ENCODE data around the gene C19orf85.
"Not testable (repeated sequence)": the region's sequence is repeated elsewhere in the genome, so short reads cannot be mapped to it uniquely, and the experiment has no call there.

C19orf85 gene

DNA sequence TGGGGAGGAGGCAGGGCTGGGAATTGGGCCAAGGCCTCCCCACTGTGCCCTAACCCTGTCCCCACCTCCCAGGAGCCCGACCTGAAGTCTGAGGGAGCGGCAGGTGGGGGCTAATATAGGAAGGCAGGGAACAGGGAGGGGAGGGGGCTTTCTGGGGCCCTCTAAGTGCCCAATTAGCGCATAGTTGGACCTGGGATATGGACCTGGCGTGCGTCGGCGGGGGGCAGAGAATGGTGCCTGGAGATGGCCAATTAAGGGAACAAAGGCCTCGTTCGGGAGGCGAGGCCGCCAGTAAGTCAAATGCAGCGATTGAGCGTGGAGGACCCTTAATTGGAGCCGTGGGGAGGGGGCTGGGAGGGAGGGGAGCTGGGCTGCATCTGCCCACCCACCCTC is at the start of gene C19orf85:
Gene C19orf85 (minus strand): TSS at position 90 of the 393 bp plus-strand sequence. CDS start 197 bp downstream, outside the sequence.
- no peak for DNase-seq

GRCh38 chr19:55508120-55508519 is 43.6 kb upstream of the C19orf85 start:
- DNase-seq: no peak

DNA sequence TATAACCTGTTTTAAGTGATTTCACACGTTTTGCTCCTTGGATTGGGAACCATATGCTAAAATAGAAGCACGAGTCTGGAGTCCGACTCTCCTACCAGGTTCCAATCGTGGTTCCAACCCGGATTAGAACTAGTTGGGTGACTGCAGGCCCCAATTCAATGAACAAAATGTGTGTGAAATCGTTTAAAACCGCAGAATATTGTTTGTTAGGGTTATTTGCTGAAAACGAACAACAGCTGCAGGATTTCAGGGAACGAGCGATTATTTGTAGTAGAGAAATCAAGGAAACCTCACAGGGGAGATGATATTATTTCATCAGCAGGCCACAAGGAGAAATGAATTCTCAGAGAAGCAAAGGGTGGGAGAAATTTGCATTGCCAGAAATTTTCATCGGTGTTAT is 40.4 kb upstream of the C19orf85 start:
- DNase-seq: no peak

- no peak for DNase-seq
Measured at GRCh38 chr19:55504252-55504603, 39.7 kb upstream of the C19orf85 start.

- DNase-seq: peak; percentile 71 to 99 (median 95)
Measured at GRCh38 chr19:55503502-55504251, 39.1 kb upstream of the C19orf85 start.

DNA sequence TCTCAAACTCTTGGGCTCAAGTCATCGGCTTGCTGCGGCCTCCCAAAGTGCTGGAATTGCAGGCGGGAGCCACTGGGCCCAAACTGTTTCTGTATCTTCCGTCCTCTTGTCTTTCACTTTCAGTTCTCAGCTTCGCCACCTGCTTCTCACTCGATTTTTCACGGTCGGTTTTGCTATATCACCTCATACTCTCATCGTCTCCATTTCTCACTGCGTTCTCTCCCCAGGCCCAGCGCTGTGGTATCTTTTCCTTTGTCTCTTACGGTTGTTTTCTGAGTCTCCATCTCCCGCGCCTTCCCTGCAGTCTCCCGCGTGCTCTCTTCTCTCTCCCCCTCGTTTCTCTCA is 38.6 kb upstream of the C19orf85 start:
- DNase-seq: no peak

GRCh38 chr19:55502197-55502952 is 37.8 kb upstream of the C19orf85 start:
- no peak for DNase-seq

GRCh38 chr19:55500368-55500952 is 35.9 kb upstream of the C19orf85 start:
- no peak for DNase-seq

- DNase-seq: no peak
Measured at GRCh38 chr19:55498246-55498840, 33.8 kb upstream of the C19orf85 start.

DNA sequence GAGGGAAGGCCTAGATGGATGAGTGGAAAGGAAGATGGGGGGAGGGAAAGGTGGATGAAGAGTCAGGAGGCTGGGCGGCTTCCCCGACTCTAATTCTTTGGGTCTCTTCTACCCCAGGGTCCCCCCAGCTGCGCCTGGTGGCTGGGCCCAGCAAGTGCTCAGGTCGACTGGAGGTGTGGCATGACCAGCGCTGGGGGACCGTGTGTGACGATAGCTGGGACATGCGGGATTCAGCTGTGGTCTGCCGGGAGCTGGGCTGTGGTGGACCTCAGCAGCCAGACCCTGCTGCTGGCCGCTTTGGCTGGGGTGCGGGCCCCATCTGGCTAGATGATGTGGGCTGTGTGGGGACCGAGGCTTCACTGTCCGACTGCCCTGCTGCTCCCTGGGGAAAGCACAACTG is 33.2 kb upstream of the C19orf85 start:
- DNase-seq: no peak

- DNase-seq: not testable (repeated sequence)
Measured at GRCh38 chr19:55496820-55497219, 32.3 kb upstream of the C19orf85 start.

DNA sequence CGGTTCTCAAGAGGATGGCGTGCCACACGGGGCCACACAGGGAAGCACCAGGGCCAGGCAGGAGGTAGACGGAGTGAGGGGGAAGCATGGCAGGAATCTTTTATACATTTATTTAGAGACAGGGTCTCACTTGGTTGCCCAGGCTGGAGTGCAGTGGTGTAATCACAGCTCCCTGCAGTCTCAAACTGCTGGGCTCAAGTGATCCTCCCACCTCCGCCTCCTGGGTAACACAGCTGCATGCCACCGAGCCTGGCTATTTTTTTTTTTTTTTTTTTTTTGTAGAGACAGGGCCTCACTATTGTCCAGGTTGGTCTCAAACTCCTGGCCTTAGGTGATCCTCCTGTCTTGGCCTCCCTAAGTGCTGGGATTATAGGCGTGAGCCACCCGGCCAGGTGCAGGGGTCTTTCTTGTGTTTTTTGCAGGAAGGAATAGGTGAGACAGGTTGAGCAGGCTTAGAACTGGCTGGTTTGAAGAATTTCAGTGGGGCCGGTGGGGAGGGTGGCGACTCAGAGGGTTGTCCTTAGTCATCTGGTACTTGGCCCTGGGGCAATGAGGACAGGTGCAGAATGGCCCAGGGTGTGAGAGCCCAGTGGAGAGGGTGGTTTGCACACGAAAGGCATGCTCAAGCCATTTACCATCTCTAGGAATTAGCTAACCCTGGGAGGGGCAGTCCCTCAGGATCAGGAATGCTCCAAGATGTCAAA is 31.2 kb upstream of the C19orf85 start:
- no peak for DNase-seq

DNA sequence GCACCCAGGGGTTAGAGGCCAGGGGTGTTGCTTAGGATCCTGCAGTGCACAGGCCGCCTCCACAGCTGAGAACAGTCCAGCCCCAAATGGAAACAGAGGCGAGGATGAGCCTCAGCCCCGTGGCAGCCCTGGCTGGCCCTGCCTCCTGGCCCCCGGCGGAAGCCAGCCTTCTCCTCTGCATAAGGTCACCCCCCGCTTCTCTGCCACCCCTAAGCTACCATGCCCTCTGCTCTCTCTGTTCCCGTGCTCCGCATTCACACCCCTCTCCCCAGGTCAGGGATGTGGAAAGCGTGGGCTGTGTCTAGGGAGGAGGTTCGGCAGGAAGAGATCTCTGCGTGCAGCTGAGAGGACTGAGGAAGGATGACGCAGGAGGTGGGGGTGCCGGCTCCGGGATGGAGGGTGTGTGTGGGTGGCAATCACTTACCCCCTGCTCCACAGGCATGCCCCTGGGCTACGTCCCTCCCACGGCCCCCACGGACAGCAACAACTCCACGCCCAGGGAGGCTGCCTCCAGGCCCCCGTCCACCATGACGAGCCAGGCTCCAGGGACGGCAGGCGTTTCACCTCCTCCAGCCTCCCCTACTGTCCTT is 29.7 kb upstream of the C19orf85 start:
- DNase-seq: no peak

DNA sequence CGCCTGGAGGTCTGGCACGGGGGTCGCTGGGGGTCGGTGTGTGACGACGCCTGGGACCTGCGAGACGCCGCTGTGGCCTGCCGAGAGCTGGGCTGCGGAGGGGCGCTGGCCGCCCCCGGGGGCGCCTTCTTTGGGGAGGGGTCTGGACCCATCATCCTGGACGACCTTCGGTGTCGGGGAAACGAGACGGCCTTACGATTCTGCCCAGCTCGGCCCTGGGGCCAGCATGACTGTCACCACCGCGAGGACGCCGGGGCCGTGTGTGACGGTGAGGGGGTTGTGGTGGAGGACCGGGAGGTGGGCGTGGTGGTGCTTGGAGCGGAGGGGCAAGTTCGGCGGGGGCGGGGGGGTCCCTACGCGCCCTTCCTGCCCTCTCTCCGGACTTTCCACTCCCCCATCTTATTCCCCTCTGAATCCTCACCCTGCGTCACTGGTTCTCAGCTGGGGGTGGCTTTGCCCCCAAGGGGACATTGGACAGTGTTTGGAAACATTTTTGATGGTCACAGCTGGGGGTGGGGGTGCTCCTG is 29.2 kb upstream of the C19orf85 start:
- no peak for DNase-seq

- DNase-seq: no peak
Measured at GRCh38 chr19:55493052-55493644, 28.6 kb upstream of the C19orf85 start.

- DNase-seq: no peak
Measured at GRCh38 chr19:55492362-55492944, 27.9 kb upstream of the C19orf85 start.

DNA sequence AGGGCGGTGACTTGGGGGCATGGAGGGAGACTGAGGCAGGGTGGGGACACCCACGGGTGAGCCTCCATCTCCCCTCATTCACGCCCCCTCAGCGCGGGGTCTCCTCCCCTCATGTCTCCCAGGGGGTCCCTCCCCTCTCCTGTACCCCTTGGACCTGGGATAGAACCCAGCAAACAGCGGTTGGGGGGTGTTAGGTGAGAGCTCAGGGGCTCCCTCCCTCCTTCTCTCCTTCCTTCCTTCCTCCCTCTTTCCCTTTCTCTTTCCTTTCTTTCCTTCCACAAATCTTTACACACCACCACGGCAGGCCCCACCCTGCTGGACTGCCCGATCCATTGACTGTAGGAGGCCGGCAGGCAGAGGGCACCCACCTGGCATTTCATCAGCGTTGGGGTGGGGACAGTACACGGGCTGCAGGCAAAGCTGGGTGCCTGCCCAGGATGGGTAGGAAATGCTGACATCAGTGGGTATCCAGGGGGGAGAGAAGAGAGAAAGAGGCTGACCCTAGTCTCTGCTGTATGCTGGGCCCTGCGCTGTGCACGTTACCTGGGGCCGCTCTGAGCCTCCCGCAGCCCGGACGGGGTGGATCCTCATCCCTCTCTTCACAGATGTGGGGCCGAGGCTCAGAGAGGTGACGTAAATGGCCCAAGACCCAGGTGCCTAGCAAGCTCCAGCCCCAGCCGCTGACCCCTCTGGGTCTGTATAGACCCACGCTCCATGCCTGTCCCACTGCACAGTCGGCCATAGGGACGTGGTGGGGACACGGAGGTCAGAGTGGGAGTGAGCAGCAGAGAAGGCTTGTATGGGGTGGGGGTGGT is 27.2 kb upstream of the C19orf85 start:
- no peak for DNase-seq

- DNase-seq: no peak
Measured at GRCh38 chr19:55490478-55491432, 26.2 kb upstream of the C19orf85 start.
